Measurements from ENCODE around the gene SLC27A3.

The SLC27A3 gene

GRCh38 chr1:153793261-153793972, 18.2 kb downstream of the SLC27A3 start:
- no peaks in the 10 kb centered on the region for H3K79me2 ChIP-seq (ENCODE audit: low read length)
- no peak overlapping the region for H3K4me3 ChIP-seq (ENCODE audit: low read length)
- TF ChIP-seq, protein P1, sequence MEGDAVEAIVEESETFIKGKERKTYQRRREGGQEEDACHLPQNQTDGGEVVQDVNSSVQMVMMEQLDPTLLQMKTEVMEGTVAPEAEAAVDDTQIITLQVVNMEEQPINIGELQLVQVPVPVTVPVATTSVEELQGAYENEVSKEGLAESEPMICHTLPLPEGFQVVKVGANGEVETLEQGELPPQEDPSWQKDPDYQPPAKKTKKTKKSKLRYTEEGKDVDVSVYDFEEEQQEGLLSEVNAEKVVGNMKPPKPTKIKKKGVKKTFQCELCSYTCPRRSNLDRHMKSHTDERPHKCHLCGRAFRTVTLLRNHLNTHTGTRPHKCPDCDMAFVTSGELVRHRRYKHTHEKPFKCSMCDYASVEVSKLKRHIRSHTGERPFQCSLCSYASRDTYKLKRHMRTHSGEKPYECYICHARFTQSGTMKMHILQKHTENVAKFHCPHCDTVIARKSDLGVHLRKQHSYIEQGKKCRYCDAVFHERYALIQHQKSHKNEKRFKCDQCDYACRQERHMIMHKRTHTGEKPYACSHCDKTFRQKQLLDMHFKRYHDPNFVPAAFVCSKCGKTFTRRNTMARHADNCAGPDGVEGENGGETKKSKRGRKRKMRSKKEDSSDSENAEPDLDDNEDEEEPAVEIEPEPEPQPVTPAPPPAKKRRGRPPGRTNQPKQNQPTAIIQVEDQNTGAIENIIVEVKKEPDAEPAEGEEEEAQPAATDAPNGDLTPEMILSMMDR (IDR thresholded peaks at IDR 0.05; ENCODE audit: low read depth, low read length) = no peak
- no peak for TF ChIP-seq EZH2phosphoT487 (IDR thresholded peaks at IDR 0.05; ENCODE audit: low read depth)
- no peaks in the 10 kb centered on the region for H3K9me3 ChIP-seq (ENCODE audit: insufficient read depth, low read length)
- H3K4me1 ChIP-seq (ENCODE audit: low read length) = peaks cover 40% of the 10 kb centered on the region
- peaks cover 12% of the 10 kb centered on the region for H3K27me3 ChIP-seq (ENCODE audit: low read depth, low read length)
- no peak overlapping the region for H2AFZ ChIP-seq (ENCODE audit: low read depth, low read length)
- no peaks in the 10 kb centered on the region for H3K36me3 ChIP-seq (replicated peaks; ENCODE audit: low read depth, low read length)
- no peaks in the 10 kb centered on the region for H4K20me1 ChIP-seq (ENCODE audit: insufficient read depth, low read length)
- H3K9ac ChIP-seq (ENCODE audit: low read length) = no peak overlapping the region
- H3K27ac ChIP-seq (ENCODE audit: low read length) = no peak overlapping the region
- no peak overlapping the region for H3K4me2 ChIP-seq (ENCODE audit: low read length)

GRCh38 chr1:153793973-153794615, 18.9 kb downstream of the SLC27A3 start:
- no peaks in the 10 kb centered on the region for H4K20me1 ChIP-seq (ENCODE audit: insufficient read depth, low read length)
- no peak overlapping the region for H3K9ac ChIP-seq (ENCODE audit: low read length)
- H3K36me3 ChIP-seq (replicated peaks; ENCODE audit: low read depth, low read length) = no peaks in the 10 kb centered on the region
- H3K27me3 ChIP-seq (ENCODE audit: low read depth, low read length) = peaks cover 7% of the 10 kb centered on the region
- H3K27ac ChIP-seq (ENCODE audit: low read length) = no peak overlapping the region
- TF ChIP-seq, protein P1 (IDR thresholded peaks at IDR 0.05; ENCODE audit: low read depth, low read length) = no peak
- TF ChIP-seq EZH2phosphoT487 (IDR thresholded peaks at IDR 0.05; ENCODE audit: low read depth) = no peak
- H2AFZ ChIP-seq (ENCODE audit: low read depth, low read length) = no peak overlapping the region
- H3K4me2 ChIP-seq (ENCODE audit: low read length) = no peak overlapping the region
- no peaks in the 10 kb centered on the region for H3K9me3 ChIP-seq (ENCODE audit: insufficient read depth, low read length)
- no peak overlapping the region for H3K4me3 ChIP-seq (ENCODE audit: low read length)
- no peaks in the 10 kb centered on the region for H3K79me2 ChIP-seq (ENCODE audit: low read length)
- peaks cover 35% of the 10 kb centered on the region for H3K4me1 ChIP-seq (ENCODE audit: low read length)

- TF ChIP-seq, protein P1 (IDR thresholded peaks at IDR 0.05; ENCODE audit: low read depth, low read length) = no peak
- no peak for TF ChIP-seq EZH2phosphoT487 (IDR thresholded peaks at IDR 0.05; ENCODE audit: low read depth)
- H3K36me3 ChIP-seq (replicated peaks; ENCODE audit: low read depth, low read length) = no peaks in the 10 kb centered on the region
- H3K4me1 ChIP-seq (ENCODE audit: low read length) = peaks cover 28% of the 10 kb centered on the region
- H4K20me1 ChIP-seq (ENCODE audit: insufficient read depth, low read length) = no peaks in the 10 kb centered on the region
- peaks cover 4% of the 10 kb centered on the region; the same call in 1 of the 2 replicates for H3K27me3 ChIP-seq (ENCODE audit: low read depth, low read length)
- H3K9ac ChIP-seq (ENCODE audit: low read length) = no peak overlapping the region
- no peak overlapping the region for H3K4me2 ChIP-seq (ENCODE audit: low read length)
- H3K9me3 ChIP-seq (ENCODE audit: insufficient read depth, low read length) = no peaks in the 10 kb centered on the region
- no peak overlapping the region for H2AFZ ChIP-seq (ENCODE audit: low read depth, low read length)
- no peaks in the 10 kb centered on the region for H3K79me2 ChIP-seq (ENCODE audit: low read length)
- H3K4me3 ChIP-seq (ENCODE audit: low read length) = no peak overlapping the region
- H3K27ac ChIP-seq (ENCODE audit: low read length) = no peak overlapping the region
These were observed 19.6 kb downstream of the SLC27A3 start for GRCh38 chr1:153794624-153795329.

- H3K9ac ChIP-seq (ENCODE audit: low read length) = no peak overlapping the region
- H3K27me3 ChIP-seq (ENCODE audit: low read depth, low read length) = peaks cover 4% of the 10 kb centered on the region; the same call in 1 of the 2 replicates
- TF ChIP-seq EZH2phosphoT487 (IDR thresholded peaks at IDR 0.05; ENCODE audit: low read depth) = no peak
- H4K20me1 ChIP-seq (ENCODE audit: insufficient read depth, low read length) = no peaks in the 10 kb centered on the region
- no peak overlapping the region for H3K4me2 ChIP-seq (ENCODE audit: low read length)
- H2AFZ ChIP-seq (ENCODE audit: low read depth, low read length) = no peak overlapping the region
- H3K4me3 ChIP-seq (ENCODE audit: low read length) = no peak overlapping the region
- no peaks in the 10 kb centered on the region for H3K36me3 ChIP-seq (replicated peaks; ENCODE audit: low read depth, low read length)
- no peaks in the 10 kb centered on the region for H3K79me2 ChIP-seq (ENCODE audit: low read length)
- no peak overlapping the region for H3K27ac ChIP-seq (ENCODE audit: low read length)
- H3K9me3 ChIP-seq (ENCODE audit: insufficient read depth, low read length) = no peaks in the 10 kb centered on the region
- peaks cover 22% of the 10 kb centered on the region for H3K4me1 ChIP-seq (ENCODE audit: low read length)
These were observed 20.2 kb downstream of the SLC27A3 start for GRCh38 chr1:153795330-153795837.
